GM21423 (cell line): ENCODE results near the gene DPEP2.

Source experiments
- ATAC-seq: cut with Tn5 transposase; IDR thresholded peaks from one replicate; pipeline ENCODE4 v1.9.1; 2021; ENCODE audit warnings: mild to moderate bottlenecking, moderate library complexity; ENCODE audit not compliant: unreplicated experiment

Gene DPEP2

DNA sequence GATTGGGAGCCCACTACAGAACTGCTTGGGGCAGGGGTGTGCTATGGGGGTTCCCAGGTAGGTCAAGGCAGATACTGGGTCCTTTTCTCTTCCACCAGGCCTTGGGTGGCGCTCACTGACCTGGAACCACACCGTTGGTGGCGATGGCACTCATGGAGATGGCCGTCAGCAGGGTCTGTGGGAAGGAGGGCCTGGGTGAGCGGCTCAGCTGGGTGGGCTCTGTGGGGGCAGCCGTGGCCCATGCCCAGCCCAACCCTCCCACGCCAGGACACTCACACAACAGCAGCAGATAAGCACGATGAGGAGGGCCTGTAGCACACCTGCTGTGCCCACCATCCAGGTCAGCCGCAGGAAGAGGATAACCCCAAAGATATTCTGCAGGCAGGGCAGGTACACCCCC, 41.7 kb downstream of the DPEP2 start:
- ATAC-seq, result no peak

DNA sequence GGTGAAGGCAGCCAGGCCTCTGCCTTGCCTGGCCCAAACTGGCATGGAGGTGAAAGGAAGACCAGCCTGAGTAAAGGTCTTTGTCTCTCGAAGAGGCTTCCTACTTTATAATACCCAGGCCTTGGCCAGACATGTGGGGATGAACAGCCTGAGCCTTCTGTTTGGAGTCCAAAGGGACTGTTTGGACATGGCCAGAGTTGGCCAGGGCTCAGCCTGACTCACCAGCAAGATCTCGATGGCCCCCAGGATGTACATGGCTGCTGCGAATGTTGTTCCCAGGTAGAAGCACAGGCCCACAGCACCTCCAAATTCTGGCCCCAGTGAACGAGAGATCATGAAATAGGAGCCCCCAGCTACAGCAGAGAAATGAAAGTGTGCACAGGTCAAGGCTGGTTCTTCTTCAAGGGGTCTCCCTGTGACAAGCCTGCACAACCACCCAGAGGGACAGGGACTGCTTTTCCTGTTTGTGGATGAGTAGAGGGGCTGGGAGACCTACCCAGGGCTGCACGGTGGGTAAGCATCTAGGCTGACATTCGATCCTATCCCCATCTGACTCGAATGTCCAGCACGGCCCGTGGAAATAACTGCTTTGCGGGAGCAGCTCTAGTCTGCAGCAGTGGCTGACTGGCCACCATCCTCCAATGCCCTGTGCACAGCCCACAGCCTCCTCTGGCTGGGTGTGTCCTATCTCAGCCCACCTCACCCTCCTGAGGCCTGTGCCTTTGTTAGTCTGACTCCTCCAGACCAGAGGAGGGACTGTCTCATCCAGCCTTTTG, 44.7 kb downstream of the DPEP2 start:
- no peak for ATAC-seq

DNA sequence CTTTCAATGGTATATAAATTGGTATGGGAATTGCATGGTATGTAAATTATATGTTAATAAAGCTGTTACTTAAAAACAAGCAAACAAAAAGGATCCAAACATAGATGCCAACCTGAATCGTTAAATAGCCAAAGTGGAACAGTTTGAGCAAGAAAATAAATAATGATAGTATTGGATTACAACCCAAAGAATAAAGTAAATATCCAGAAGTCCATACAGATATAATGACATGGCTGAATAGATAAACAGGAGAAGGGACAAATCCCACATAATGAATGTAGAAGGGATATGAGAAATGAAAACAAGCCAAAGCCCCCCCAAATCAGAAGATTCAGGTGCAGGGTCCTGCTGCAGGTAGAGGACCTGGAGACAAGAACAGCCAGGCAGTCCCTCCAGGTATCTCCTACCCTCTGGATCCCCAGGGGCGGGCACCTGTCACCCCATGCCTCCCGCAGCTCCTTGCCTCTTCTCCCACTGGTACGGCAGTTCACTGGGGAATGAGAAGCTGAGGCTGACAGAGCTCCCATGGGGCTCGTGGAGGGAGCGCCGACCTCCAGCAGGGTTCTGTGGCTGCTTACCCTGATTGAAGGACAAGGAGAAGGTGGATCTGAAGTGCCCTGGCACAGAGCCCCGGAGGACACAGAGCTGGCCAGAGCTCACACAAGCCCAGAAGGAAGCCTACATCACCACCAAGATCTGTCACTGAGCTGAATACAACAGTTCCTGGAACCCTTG, 45.5 kb downstream of the DPEP2 start:
- no peak for ATAC-seq

DNA sequence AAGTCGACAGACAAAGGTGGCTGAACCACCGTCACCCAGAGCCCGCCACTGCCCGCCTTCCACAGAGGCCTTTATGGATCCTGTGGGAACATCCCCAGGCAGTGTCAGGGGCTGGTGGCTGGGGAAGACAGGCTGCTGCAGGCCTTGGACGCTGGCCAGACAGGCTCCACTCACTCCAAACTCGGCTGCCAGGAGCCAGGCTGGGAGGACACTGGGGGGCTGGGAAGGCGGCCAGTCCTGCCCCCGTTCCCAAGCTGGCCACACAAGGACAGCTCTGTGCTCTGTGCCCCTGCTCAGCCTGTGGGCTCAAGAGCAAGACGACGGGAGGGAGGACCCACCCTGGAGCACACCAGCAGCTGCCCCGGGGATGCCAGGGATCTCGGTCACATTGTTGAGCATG, 47.8 kb downstream of the DPEP2 start:
- ATAC-seq, result no peak

DNA sequence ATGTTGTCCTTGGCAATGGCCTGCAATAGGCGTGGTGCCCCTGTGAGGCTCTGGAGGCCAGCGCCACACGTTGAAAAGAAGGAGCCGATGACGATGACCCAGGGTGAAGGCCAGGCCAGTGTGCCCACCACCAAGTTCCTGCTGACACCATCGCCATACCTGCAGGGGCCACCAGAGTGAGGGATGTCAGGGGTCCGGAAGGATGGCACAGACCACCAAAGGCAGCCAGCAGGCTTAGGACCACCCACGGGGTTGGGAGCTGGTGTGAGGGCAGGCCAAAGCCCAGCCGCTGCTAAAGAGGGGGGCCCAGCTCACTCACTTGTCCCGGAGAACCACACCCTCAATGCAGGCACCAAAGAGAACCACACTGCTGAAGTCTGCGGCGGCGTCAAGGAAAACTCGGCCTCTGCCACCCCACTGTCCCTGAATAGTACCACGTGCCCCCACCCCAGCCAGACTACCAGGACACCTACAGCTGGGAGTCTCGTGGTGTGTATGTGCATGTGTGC, 48.9 kb downstream of the DPEP2 start:
- ATAC-seq, result no peak

DNA sequence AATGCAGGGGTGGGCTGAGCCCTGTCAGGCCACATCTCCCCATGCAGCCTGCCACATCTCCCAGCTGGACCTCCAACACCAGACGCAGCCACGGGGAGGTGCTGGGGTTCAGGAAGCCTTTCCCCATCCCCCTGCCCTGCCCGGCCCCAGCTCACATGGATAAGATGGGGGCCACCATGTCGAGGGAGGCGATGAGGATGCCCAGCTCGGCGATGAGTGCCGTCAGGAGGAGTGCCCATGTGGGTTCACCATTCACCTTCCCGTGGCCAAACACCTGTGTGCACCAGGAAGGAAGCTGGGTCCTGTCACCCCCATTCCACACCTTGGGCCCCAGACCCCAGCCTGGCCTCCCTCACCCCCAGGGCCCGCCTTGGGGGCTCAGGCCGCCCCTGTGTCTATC, 49.6 kb downstream of the DPEP2 start:
- no peak for ATAC-seq

DNA sequence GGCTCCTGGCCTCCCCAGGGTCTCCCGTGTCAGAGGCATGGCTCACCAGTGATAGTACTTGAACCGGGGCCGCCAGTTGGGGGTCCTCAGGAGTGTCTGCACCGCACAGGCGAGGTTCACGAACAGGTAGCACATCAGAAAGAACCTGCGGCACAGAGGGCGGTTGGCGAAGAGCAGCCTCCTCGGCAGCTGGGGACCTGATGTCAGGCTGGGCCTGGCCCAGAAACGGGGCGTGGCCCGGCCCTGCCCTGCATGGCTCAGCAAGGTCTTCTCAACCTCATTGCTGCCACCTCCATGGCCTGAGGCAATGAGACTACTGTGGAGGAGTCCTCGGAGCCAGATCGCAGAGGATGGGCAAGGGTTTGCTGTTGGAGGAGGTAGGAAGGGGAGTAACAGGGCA, 51.3 kb downstream of the DPEP2 start:
- no peak for ATAC-seq

DNA sequence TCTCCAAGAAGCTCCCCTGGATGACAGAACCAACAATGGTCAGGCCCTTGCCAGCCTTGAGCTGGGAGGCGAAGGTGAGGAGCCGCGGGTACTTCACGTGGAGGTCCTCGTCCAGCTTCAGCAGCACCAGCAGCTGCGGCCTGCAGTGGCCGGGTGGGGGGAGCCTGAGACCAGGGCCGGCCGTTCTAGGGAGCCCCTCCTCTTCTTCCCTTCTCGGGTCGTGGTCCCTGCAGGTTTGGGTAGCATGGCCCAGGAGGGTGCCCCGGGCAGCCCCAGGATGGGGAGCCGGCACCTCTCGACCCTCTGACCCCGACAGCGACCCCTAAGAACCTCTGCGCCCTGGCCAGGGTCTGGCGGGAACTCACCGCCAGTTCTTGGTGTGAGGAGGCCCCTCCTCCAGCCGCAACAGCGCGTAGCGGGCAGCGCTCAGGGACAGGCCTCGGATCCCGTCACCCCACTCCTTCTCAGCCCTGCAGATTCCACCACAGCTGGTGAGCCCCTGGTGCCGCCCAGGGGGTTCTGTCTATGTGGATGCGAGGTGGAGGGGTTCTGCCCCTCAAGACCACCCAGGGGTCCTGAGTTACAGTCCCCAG, 52.2 kb downstream of the DPEP2 start:
- no peak for ATAC-seq

DNA sequence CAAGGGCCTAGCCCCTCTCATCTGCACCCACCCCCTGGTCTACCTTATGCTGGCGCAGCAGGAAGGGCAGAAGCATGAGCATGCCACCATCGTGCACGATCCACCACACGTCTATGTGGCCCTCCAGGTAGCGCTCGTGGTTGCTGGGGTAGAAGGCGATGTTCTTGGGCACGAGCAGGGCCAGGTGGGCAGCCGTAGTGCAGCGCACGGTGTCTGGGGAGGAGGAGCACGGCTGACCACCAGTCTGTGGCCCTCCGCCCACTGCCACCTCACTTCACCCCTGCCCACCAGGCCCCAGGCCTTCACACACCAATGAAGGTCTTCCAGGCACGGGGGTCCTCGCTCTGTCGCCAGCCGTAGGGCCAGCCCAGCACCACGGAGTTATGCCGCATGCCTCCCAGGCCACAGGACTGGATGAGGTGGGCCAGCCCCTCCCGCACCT, 53.1 kb downstream of the DPEP2 start:
- no peak for ATAC-seq

DNA sequence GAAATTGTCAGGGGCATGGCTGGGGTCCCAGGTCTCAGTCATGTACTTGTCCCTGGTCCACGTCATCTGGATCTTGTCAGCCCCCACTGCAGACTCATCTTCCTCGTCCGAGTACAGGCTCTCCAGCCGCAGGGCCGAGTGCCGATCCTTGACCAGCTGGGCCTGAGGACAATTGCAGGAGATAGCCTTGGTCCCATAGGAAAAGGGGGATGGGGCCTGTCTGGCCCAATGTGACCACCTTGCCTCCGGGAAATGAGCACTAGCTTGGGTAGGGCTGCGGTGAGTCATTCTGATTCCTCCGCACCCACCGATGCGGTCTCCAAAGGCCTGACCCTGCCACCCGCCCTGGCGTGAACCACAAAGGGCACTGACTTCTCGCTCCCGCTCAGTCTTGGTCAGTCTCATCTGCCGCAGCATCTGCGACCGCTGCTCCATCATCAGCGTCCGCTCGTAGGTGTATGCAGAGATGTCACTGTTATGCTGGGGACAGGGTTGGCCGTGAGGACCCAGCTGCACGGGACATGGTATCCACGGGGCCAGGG, 53.8 kb downstream of the DPEP2 start:
- ATAC-seq, result no peak

DNA sequence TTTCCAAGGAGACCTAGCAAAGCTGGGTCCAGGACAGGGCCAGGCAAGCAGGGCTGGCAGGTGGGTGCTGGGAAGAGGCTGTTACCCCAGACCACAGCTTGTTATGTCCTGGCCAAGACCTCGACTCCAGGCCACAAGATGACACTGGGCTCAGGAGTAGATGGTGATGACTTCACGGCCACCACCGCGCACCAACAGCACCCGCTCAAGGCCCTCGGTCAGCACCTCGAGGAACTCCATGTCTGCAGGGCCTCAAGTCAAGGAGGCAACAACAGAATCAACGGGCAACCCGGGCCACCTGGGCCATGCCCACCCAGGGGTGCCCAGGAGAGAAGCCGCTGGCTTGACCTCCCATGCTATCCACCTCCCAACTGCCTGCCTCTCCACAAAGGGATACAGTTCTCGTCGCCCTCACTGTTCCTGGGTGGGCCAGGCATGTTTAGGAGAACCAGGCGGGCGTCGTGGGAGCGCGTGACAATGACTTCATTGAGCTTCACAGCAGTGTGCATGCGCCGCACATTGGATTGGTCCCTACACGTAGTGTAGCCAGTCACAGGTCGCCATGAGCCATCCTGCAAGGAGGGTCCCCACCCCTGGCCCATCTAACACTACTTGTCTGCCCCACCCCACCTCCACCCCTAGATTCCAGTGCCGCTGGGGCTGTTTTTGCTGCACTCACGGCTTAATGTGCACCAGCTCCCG, 54.4 kb downstream of the DPEP2 start:
- ATAC-seq, result no peak

DNA sequence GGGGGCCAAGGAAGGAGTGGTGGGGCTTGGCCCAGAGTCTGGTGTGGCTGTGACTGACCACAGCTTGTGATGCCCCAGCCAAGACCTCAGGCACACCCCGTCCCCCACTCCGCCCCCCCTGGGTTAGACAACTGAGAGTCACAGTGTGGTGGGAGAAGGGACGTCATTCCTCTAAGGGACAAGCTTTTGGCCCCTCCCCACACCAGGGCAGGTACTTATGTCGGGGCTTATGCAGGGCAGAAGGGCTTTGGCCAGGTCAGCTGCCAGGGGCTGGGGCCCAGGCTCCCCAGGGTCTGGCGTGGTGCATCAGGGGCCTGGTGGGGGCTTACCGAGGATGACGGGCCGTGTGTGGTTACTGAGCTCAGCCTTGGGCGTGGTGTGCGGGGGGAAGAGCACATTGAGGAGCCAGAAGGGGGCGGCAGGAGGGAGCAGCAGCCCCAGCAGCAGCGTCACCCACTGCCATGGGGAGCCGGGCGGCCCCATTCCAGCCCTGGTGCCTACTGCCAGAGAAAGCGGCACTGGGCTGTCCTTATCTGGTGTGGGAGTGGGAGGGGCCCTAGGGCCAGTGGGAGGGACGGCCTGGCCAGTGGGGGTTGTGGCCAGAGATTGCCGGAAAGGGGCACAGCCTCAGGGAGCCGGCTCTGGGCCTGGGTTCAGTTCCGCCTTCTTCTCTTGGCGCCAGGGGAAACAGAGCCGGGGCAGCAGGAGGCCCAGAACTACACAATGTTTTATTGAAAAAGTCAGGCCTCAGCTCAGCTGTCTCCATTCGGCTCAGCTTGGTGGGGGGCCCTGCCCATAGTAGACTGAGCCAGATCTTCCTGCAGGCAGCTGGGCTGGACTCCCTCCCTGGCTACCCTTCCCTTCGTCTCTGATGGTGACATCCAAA, 55.4 kb downstream of the DPEP2 start, which contains the start of gene LCAT:
Gene LCAT, minus strand, starts transcription at position 502 of the 886 bp plus-strand sequence. Its CDS starts 19 bp downstream, at position 483.
- no peak for ATAC-seq

DNA sequence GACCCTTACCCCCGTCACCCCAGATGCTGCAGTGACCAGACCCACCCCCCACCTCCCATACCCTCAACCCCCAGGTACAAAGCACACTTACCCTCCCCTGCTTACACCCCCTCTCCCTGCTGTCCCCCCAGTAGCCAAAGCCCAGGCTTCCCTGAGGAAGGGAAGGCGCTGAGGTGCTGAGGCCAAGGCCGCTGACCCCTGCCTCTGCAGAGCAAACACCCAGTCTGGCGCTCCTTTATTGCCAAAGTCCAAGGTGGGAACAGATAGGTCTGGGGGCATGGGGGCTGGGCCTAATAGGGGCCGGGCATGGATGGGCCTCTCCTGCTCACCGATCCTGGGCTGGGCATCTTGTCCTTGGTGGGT, 56.0 kb downstream of the DPEP2 start:
- no peak for ATAC-seq

DNA sequence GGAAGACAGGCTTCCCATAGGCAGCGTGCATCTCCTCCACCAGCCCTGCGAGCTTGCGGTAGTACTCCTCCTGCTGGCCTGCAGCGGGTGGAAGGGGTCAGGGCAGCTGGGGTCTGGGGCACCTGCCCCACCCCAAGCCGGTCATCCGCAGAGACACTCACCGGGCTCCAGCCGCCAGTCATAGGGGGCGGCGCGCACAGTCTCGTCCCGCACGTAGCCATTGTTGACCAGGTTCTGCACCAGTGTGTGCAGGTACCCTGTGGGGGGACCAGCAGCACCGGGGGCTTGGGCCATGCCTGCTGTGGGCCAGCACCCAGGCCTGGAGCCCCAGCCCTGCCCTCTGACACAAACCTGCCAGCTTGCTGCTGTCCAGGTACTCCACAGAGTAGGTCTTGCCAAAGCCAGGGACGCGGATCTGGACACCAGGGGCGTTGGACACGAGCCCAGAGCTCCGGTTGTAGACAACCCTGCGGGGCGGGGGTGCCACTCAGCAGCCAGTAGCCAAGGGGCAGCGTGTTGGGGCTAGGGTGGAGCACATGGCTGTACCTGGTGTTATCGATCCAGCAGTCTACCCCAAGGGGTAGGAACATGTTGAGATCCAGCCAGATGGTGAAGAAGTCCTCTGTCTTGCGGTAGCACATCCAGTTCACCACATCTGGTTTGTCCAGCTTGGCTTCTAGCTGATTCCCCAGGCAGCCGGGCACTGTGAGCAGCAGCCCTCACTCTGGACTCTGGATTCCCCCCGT, 56.6 kb downstream of the DPEP2 start:
- no peak for ATAC-seq

DNA sequence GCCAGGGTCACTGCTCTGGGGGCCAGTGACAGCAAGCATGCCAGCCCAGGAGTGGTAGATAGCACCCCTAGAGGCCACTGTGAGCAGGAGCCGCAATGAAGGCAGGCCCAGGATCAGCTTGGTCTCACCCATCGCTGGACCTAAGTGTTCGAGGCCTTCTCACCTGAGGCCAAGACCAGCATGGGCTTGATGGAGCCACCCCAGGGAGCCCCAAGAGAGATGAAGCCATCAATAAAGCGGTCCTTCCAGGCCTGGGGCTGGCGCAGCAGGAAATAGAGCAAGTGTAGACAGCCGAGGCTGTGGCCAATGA, 57.1 kb downstream of the DPEP2 start:
- no peak for ATAC-seq

DNA sequence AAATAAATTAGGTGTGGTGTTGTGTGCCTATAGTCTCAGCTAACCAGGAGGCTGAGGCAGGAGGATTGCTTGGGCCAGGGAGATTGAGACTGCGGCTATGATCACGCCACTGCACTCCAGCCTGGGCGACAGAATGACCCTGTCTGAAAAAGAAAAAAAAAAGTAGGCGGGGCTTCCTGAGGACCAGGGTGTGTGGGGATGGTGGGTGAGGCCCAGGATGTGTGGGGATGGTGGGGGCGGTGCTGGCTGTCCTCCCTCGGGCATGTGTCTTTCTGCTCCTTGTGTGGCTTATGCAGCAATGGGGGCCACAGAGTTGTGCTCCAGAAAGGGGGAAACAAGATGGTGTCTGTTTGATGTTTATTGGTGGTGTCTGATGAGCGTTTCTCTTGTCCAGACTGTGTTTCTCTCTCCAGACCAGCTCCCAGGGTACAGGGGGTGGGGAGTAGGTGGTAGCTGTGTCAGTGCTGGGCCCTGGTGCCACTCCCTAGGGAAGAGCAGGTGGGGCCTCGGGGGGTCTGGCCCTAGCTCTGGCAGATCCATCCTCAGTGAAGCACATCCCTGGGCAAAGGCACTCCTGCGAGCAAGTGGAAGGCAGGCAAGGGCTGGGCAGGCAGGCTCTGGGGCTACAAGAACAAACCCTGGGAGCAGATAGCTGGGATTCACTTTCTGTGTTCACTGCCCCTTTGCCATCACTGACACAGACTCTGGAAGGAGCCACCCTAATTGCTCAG, 57.6 kb downstream of the DPEP2 start:
- ATAC-seq, result no peak

DNA sequence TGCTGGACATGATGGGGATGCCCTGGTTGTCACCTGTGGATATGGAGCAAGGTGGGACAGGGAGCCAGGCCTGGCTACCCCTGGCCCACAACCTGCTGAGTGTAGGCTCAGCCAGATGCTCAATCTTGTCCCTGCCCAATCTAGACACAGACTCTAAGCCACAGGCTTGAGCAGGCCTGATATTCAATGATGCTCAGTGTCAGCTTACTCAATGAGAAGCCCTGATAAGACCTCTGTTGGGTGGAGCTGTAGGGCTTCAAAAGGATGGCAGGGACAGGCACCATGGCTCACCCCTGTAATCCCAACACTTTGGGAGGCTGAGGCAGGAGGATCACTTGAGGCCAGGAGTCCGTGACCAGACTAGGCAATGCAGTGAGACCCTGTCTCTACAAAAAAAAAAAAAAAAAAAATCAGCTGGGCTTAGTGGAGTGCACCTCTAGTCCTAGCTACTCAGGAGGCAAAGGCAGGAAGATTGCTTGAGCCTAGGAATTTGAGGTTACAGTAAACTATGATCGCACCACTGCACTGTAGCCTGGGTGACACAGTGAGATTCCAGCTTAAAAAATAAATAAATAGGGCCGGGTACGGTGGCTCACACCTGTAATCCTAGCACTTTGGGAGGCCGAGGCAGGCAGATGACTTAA, 58.7 kb downstream of the DPEP2 start:
- ATAC-seq, result no peak
